B cell (primary cell): Measurements from ENCODE around the gene PLEKHM2. TPM values are rescaled to one million over a fixed set of nuclear protein-coding genes. Genes with fewer than 3 reads are reported as not detected.

Source experiments
- ATAC-seq: fragments of 200-7000 bp; cut with Tn5 transposase; one replicate; pipeline ENCODE4 v1.10.0; 2021; ENCODE audit warnings: low read depth, mild to moderate bottlenecking, moderate number of reproducible peaks, moderate library complexity
- CTCF ChIA-PET: fragments of 350-600 bp; sonication (Branson Sonifier 250); formaldehyde crosslinking; loops from one replicate; lab custom pipeline; 2021; ENCODE audit warnings: antibody characterized with exemption, inconsistent platforms; lab: Charles Lee
- POLR2A ChIA-PET: fragments of 350-600 bp; sonication (Branson Sonifier 250); formaldehyde crosslinking; loops from one replicate; lab custom pipeline; 2021; ENCODE audit warnings: antibody characterized with exemption; lab: Charles Lee
- DNase-seq: peaks from one replicate; pipeline ENCODE4 v3.0.0; 2013
- H2AFZ ChIP-seq: 2 replicates; pipeline ENCODE4 v1.6.1; 2012; ENCODE audit warnings: mild to moderate bottlenecking, low read depth, low read length; ENCODE audit not compliant: insufficient read depth, poor library complexity, severe bottlenecking
- H3K27ac ChIP-seq, 2 donors: 1 replicate in 1 of 2; 2 replicates in 1 of 2; pipeline ENCODE4 v1.5.1; 2012 to 2013; ENCODE audit warnings: low read length in 2 of 2, mild to moderate bottlenecking in 2 of 2, moderate library complexity in 1 of 2
- H3K27me3 ChIP-seq, 4 experiments: fragments of 200-600 bp in 1 of 4; sonication (generic) in 1 of 4; replicated peaks in 1 of 4; 1 replicate in 2 of 4; 2 replicates in 2 of 4; pipeline versions ENCODE4 v1.6.1 to v1.7.0; 2013 to 2016; ENCODE audit warnings: low read length in 3 of 4, mild to moderate bottlenecking in 2 of 4, mixed read lengths in 1 of 4, moderate library complexity in 1 of 4; ENCODE audit not compliant: insufficient read depth in 4 of 4, control insufficient read depth in 3 of 4; ENCODE audit errors: control extremely low read depth in 1 of 4
- H3K36me3 ChIP-seq, 2 experiments: replicated peaks in 1 of 2; 1 replicate in 1 of 2; 2 replicates in 1 of 2; pipeline versions ENCODE4 v1.6.1 to v1.7.1; 2013; ENCODE audit warnings: low read length in 1 of 2; ENCODE audit not compliant: insufficient read depth in 2 of 2, control insufficient read depth in 1 of 2; ENCODE audit errors: control extremely low read depth in 1 of 2, extremely low read depth in 1 of 2
- H3K4me1 ChIP-seq, 2 donors: fragments of 200-600 bp in 1 of 2; sonication (generic) in 1 of 2; 1 replicate in 1 of 2; 2 replicates in 1 of 2; pipeline versions ENCODE4 v1.5.1 to v1.6.1; 2013 to 2017; ENCODE audit warnings: low read length in 2 of 2; ENCODE audit not compliant: control insufficient read depth in 2 of 2, insufficient read depth in 2 of 2
- H3K4me2 ChIP-seq: replicated peaks from 2 replicates; pipeline ENCODE3; 2012; ENCODE audit warnings: mild to moderate bottlenecking, low read depth, low read length; ENCODE audit not compliant: poor library complexity, severe bottlenecking
- H3K4me3 ChIP-seq, 5 experiments: fragments of 200-600 bp in 1 of 5; sonication (generic) in 1 of 5; 1 replicate in 3 of 5; 2 replicates in 2 of 5; pipeline versions ENCODE4 v1.5.1 to v1.7.0; 2011 to 2016; ENCODE audit warnings: low read length in 4 of 5, mild to moderate bottlenecking in 4 of 5, low read depth in 2 of 5, control low read depth in 1 of 5, moderate library complexity in 1 of 5; ENCODE audit not compliant: insufficient read depth in 1 of 5; ENCODE audit errors: control extremely low read depth in 1 of 5, extremely low read depth in 1 of 5
- H3K79me2 ChIP-seq: fragments of 200-600 bp; sonication (generic); one replicate; pipeline ENCODE4 v1.6.0; 2016; ENCODE audit warnings: low read length; ENCODE audit not compliant: control insufficient read depth, insufficient read depth
- H3K9ac ChIP-seq: fragments of 200-600 bp; sonication (generic); 2 replicates; pipeline ENCODE4 v1.6.1; 2017; ENCODE audit warnings: mild to moderate bottlenecking, low read length, moderate library complexity
- H3K9me3 ChIP-seq, 3 donors: one replicate each; pipeline versions ENCODE4 v1.6.1 to v1.7.1; 2013; ENCODE audit warnings: low read length in 2 of 3; ENCODE audit not compliant: control insufficient read depth in 2 of 3, insufficient read depth in 1 of 3; ENCODE audit errors: control extremely low read depth in 1 of 3
- H4K20me1 ChIP-seq: 2 replicates; pipeline ENCODE4 v1.6.0; 2012; ENCODE audit warnings: mild to moderate bottlenecking, low read length; ENCODE audit not compliant: insufficient read depth, control insufficient read depth, poor library complexity, severe bottlenecking
- H3K27ac Mint-ChIP-seq: one replicate; pipeline ENCODE4 v1.8.0; 2021; ENCODE audit warnings: mixed read lengths
- H3K27me3 Mint-ChIP-seq: one replicate; pipeline ENCODE4 v1.8.0; 2021; ENCODE audit warnings: mixed read lengths
- H3K4me1 Mint-ChIP-seq: one replicate; pipeline ENCODE4 v1.8.0; 2021; ENCODE audit warnings: mixed read lengths
- H3K4me3 Mint-ChIP-seq: one replicate; pipeline ENCODE4 v1.8.0; 2021; ENCODE audit warnings: mixed read lengths
- H3K9me3 Mint-ChIP-seq: one replicate; pipeline ENCODE4 v1.8.0; 2022; ENCODE audit warnings: mixed read lengths; ENCODE audit not compliant: insufficient read depth
- EZH2 ChIP-seq: IDR thresholded peaks from 2 replicates; pipeline ENCODE4 v1.6.1; 2012; ENCODE audit warnings: borderline replicate concordance, low read depth, mild to moderate bottlenecking, moderate library complexity, low read length; ENCODE audit not compliant: insufficient read depth, poor library complexity, severe bottlenecking
- WGBS: methylation state at CpG from one replicate; pipeline ENCODE4 v1.1.5; 2013; ENCODE audit warnings: missing lambda C conversion rate; ENCODE audit not compliant: insufficient coverage; 5-methylcytosine and 5-hydroxymethylcytosine counted together
- intact Hi-C: fragments of 100-400 bp; cut with micrococcal nuclease; formaldehyde crosslinking; loops from one replicate; pipeline ENCODE4 v1.10.0; 2022
- polyA plus RNA-seq: library from polyadenylated mRNA; depleted of rRNA; stranded (reverse); fragments of >200 nt; gene quantifications from 2 replicates; pipeline ENCODE4 v1.2.3, GENCODE V29; 2012
- total RNA-seq, 2 donors: library from RNA; stranded (reverse); fragments of 120-200 nt in 1 of 2; gene quantifications; 1 replicate in 1 of 2; 2 replicates in 1 of 2; pipeline versions ENCODE4 v1.2.3 to v1.2.4, GENCODE V29; 2013 to 2022
- TF ChIP-seq, protein P1 (sequence below): fragments of 200-600 bp; IDR thresholded peaks from one replicate; pipeline ENCODE4 v1.8.0; 2022; ENCODE audit warnings: antibody characterized with exemption, mild to moderate bottlenecking

The PLEKHM2 gene
- total and polyA plus RNA-seq, 2 donors (not counting 1 experiment from before 2014, with no cell fraction given) = 99.7 to 120 TPM

DNA sequence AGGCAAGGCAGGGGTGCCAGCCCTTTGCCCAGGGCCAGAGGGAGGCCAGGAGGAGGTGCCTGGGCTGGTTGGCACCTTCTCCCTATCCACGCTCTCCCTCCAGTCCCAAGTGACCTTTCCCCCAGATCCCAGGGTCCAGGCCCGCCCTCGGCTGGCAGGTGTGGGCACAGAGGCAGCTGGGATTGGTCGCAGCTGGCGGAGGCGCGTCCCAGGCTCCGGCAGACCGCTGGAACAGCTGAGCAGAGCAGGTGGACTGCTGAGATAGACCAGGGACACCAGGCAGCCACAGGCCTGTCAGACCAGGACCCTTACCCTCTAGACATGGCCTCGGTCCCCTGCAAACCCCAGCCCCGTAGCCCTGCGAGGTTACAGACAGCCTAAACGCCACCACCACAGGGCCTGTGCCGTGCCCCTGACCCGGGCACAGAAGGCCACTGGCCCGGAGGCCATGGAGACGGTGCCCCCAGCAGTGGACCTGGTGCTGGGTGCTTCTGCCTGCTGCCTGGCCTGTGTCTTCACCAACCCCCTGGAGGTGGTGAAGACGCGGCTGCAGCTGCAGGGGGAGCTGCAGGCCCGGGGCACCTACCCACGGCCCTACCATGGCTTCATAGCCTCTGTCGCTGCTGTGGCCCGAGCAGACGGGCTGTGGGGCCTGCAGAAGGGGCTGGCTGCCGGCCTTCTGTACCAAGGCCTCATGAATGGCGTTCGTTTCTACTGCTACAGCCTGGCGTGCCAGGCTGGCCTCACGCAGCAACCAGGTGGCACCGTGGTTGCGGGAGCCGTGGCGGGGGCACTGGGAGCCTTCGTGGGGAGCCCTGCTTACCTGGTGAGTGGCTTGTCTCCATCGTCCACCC lies 52.1 kb downstream of the PLEKHM2 start, which contains the start of gene SLC25A34:
TSS of gene SLC25A34 (plus strand) at position 221 of the 854 bp plus-strand sequence. CDS start at position 449, 228 bp downstream.
- intact Hi-C loops = no loop called here
- H3K9me3 ChIP-seq = no peaks in the 10 kb centered on the region
- no peaks in the 10 kb centered on the region for H3K79me2 ChIP-seq
- ChIA-PET POLR2A (interaction anchor here (0.7 kb wide), 2 partner anchors 518 to 990 kb away, joined by 3 read pairs; no protein-coding TSS in a partner anchor), CTCF (interaction anchor here (6.8 kb wide), 1 partner anchor 141 kb away, joined by 75 read pairs; no protein-coding TSS in a partner anchor)
- no peak within 1 kb of the TSS for H3K9ac ChIP-seq
- H4K20me1 ChIP-seq = no peaks in the 10 kb centered on the region
- H3K4me3 ChIP-seq = no peak within 1 kb of the TSS
- no peak within 1 kb of the TSS for H2AFZ ChIP-seq
- H3K27me3 Mint-ChIP-seq = no peaks in the 10 kb centered on the region
- no peaks in the 10 kb centered on the region for H3K27me3 ChIP-seq
- peak within 1 kb of the TSS; percentile 53 for H3K27ac Mint-ChIP-seq
- no peak within 1 kb of the TSS for H3K4me3 Mint-ChIP-seq
- H3K27ac ChIP-seq = no peak within 1 kb of the TSS
- no peak for DNase-seq
- no peaks in the 10 kb centered on the region for H3K9me3 Mint-ChIP-seq
- 97% methylated on average over 35 of the region's 35 CpGs for whole genome bisulfite sequencing
- H3K4me2 ChIP-seq = no peak within 1 kb of the TSS
- no peak for TF ChIP-seq EZH2
- TF ChIP-seq, protein P1, sequence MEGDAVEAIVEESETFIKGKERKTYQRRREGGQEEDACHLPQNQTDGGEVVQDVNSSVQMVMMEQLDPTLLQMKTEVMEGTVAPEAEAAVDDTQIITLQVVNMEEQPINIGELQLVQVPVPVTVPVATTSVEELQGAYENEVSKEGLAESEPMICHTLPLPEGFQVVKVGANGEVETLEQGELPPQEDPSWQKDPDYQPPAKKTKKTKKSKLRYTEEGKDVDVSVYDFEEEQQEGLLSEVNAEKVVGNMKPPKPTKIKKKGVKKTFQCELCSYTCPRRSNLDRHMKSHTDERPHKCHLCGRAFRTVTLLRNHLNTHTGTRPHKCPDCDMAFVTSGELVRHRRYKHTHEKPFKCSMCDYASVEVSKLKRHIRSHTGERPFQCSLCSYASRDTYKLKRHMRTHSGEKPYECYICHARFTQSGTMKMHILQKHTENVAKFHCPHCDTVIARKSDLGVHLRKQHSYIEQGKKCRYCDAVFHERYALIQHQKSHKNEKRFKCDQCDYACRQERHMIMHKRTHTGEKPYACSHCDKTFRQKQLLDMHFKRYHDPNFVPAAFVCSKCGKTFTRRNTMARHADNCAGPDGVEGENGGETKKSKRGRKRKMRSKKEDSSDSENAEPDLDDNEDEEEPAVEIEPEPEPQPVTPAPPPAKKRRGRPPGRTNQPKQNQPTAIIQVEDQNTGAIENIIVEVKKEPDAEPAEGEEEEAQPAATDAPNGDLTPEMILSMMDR = no peak
- H3K4me1 ChIP-seq = peaks cover 0 to 6% of the 10 kb centered on the region in 2 donors
- H3K36me3 ChIP-seq = peaks cover 0 to 33% of the 10 kb centered on the region in 2 experiments
- peaks cover 3% of the 10 kb centered on the region for H3K4me1 Mint-ChIP-seq
- no peak for ATAC-seq

DNA sequence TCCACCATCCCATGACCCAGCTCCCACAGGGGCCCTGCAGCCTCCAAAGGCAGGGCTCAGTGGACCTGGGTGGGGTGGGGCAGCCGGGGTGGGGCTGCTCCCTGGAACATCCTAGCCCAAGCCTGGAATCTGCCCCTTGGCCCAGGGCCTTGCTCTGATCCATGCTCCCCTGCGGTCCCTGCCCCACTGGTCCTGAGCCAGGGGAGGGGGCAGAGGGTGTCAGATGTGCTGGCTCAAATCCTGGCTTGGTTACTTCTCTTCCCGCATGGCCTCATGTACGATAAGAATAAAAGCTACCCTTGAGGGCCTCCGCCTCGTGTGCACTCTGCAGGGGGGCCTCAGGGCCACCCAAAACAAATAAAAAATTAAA lies 52.8 kb downstream of the PLEKHM2 start:
- DNase-seq (no peak), ATAC-seq (no peak)
- Mint-ChIP-seq H3K4me1 (peaks cover 6% of the 10 kb centered on the region), H3K27ac (no peak overlapping the region), H3K4me3 (no peak overlapping the region), H3K9me3 (no peaks in the 10 kb centered on the region), H3K27me3 (no peaks in the 10 kb centered on the region)
- WGBS = 70% methylated on average over 2 of the region's 6 CpGs
- no peak overlapping the region for H3K27ac ChIP-seq
- TF ChIP-seq, protein P1 = no peak
- no peak for TF ChIP-seq EZH2
- H3K9me3 ChIP-seq = no peaks in the 10 kb centered on the region
- no peaks in the 10 kb centered on the region for H4K20me1 ChIP-seq
- no peaks in the 10 kb centered on the region for H3K79me2 ChIP-seq
- CTCF ChIA-PET = interaction anchor here (0.7 to 6.8 kb wide), 4 partner anchors 139 to 237 kb away, joined by 3 to 75 read pairs (median 3); no protein-coding TSS in a partner anchor
- intact Hi-C loops = no loop called here
- H3K27me3 ChIP-seq = no peaks in the 10 kb centered on the region
- no peak overlapping the region for H3K4me2 ChIP-seq
- H3K9ac ChIP-seq = no peak overlapping the region
- peaks cover 0 to 11% of the 10 kb centered on the region in 2 donors for H3K4me1 ChIP-seq
- no peak overlapping the region for H3K4me3 ChIP-seq
- POLR2A ChIA-PET = no interaction called here
- H2AFZ ChIP-seq = no peak overlapping the region
- peaks cover 0 to 27% of the 10 kb centered on the region in 2 experiments for H3K36me3 ChIP-seq
